ENCODE results near the gene IFT20. TPM values are rescaled to one million over a fixed set of nuclear protein-coding genes. Genes with fewer than 3 reads are reported as not detected.

The IFT20 gene
- total and polyA plus RNA-seq, 2 experiments from 2014 or later, result 49.9 to 75.3 TPM

- Histone ChIP-seq H4K20me1 (ENCODE audit: insufficient read depth, poor library complexity, severe bottlenecking) (no peaks in the 10 kb centered on the region), H2AFZ (no peak overlapping the region), H3K9me2 (replicated peaks; ENCODE audit: insufficient read depth) (no peaks in the 10 kb centered on the region), H3K4me2 (no peak overlapping the region), H3K36me3 (replicated peaks; ENCODE audit: insufficient read depth, low read depth) (no peaks in the 10 kb centered on the region), H3K9me3 (ENCODE audit: low read depth) (no peaks in the 10 kb centered on the region), H3K27me3 (no peaks in the 10 kb centered on the region), H3K4me3 (no peak overlapping the region), H3K79me2 (no peaks in the 10 kb centered on the region), H3K27ac (no peak overlapping the region), H3K4me1 (ENCODE audit: insufficient read depth) (no peaks in the 10 kb centered on the region)
- TF ChIP-seq EZH2phosphoT487 (IDR thresholded peaks at IDR 0.05; ENCODE audit: low read depth, severe bottlenecking, unreplicated experiment) (no peak), EZH2 (IDR thresholded peaks at IDR 0.05; ENCODE audit: borderline replicate concordance) (no peak), CTCF (IDR thresholded peaks at IDR 0.05; ENCODE audit: poor library complexity) (no peak)
- no peak for DNase-seq (ENCODE audit: low spot score)
- WGBS (ENCODE audit: low lambda C conversion rate, missing lambda C conversion rate), result 84% methylated on average over 3 of the region's 3 CpGs
Observed at GRCh38 chr17:28280826-28281225, 54.4 kb downstream of the IFT20 start.

- H3K9me2 ChIP-seq (replicated peaks; ENCODE audit: insufficient read depth), result no peaks in the 10 kb centered on the region
- TF ChIP-seq EZH2phosphoT487 (IDR thresholded peaks at IDR 0.05; ENCODE audit: low read depth, severe bottlenecking, unreplicated experiment) (no peak), EZH2 (IDR thresholded peaks at IDR 0.05; ENCODE audit: borderline replicate concordance) (no peak), CTCF (IDR thresholded peaks at IDR 0.05; ENCODE audit: poor library complexity) (no peak)
- H3K36me3 ChIP-seq (replicated peaks; ENCODE audit: insufficient read depth, low read depth), result no peaks in the 10 kb centered on the region
- no peaks in the 10 kb centered on the region for H4K20me1 ChIP-seq (ENCODE audit: insufficient read depth, poor library complexity, severe bottlenecking)
- H3K79me2 ChIP-seq, result no peaks in the 10 kb centered on the region
- H3K9me3 ChIP-seq (ENCODE audit: low read depth), result no peaks in the 10 kb centered on the region
- no peak overlapping the region for H3K4me3 ChIP-seq
- H3K27me3 ChIP-seq, result no peaks in the 10 kb centered on the region
- no peak overlapping the region for H3K4me2 ChIP-seq
- H3K27ac ChIP-seq, result no peak overlapping the region
- WGBS (ENCODE audit: low lambda C conversion rate, missing lambda C conversion rate), result 88% methylated on average over 6 of the region's 6 CpGs
- no peaks in the 10 kb centered on the region for H3K4me1 ChIP-seq (ENCODE audit: insufficient read depth)
- no peak overlapping the region for H2AFZ ChIP-seq
- DNase-seq (ENCODE audit: low spot score), result no peak
Observed at GRCh38 chr17:28279411-28279810, 55.9 kb downstream of the IFT20 start.

Small RNA genes lying within 50 kb of the gene (microRNA-seq; reads per million reads assigned to microRNA genes)
- 1.3 reads per million for gene MIR4723

Other genes starting within 250 kb of the IFT20 start
- 66.9 and 74.7 TPM in 2 replicates for gene TMEM97, start 16.3 kb downstream of the IFT20 start, total RNA-seq
- gene TMEM97, start 16.3 kb downstream of the IFT20 start, polyA plus RNA-seq, result 63.6 and 69.1 TPM in 2 replicates
- gene TNFAIP1, start 289 bp upstream of the IFT20 start, total RNA-seq, result 25.4 and 37.6 TPM in 2 replicates
- 36.9 and 39.0 TPM in 2 replicates for gene TNFAIP1, start 289 bp upstream of the IFT20 start, polyA plus RNA-seq
- 81.6 and 82.9 TPM in 2 replicates for gene POLDIP2, start 22.1 kb upstream of the IFT20 start, total RNA-seq
- 118 and 122 TPM in 2 replicates for gene POLDIP2, start 22.1 kb upstream of the IFT20 start, polyA plus RNA-seq
- gene SEBOX, start 29.7 kb upstream of the IFT20 start, total RNA-seq, result not detected in 2 replicates
- not detected in 2 replicates for gene SEBOX, start 29.7 kb upstream of the IFT20 start, polyA plus RNA-seq
- gene VTN, start 34.8 kb upstream of the IFT20 start, total RNA-seq, result 1,128 and 1,263 TPM in 2 replicates
- gene VTN, start 34.8 kb upstream of the IFT20 start, polyA plus RNA-seq, result 613 and 763 TPM in 2 replicates
- 12.8 and 19.5 TPM in 2 replicates for gene SARM1, start 36.2 kb upstream of the IFT20 start, total RNA-seq
- 11.0 and 14.5 TPM in 2 replicates for gene SARM1, start 36.2 kb upstream of the IFT20 start, polyA plus RNA-seq
- 41.9 and 54.5 TPM in 2 replicates for gene SLC46A1, start 70.7 kb upstream of the IFT20 start, total RNA-seq
- 34.8 and 43.1 TPM in 2 replicates for gene SLC46A1, start 70.7 kb upstream of the IFT20 start, polyA plus RNA-seq
- gene SLC13A2, start 138.2 kb upstream of the IFT20 start, total RNA-seq, result 1.2 and 2.0 TPM in 2 replicates
- gene SLC13A2, start 138.2 kb upstream of the IFT20 start, polyA plus RNA-seq, result 1.1 and 2.0 TPM in 2 replicates
- gene FOXN1, start 170.9 kb upstream of the IFT20 start, total RNA-seq, result not detected in 2 replicates
- 0.87 TPM in 1 of 2 replicates, not detected in the other for gene FOXN1, start 170.9 kb upstream of the IFT20 start, polyA plus RNA-seq
- gene UNC119, start 217.2 kb upstream of the IFT20 start, total RNA-seq, result 65.2 and 68.1 TPM in 2 replicates
- gene UNC119, start 217.2 kb upstream of the IFT20 start, polyA plus RNA-seq, result 85.5 and 87.6 TPM in 2 replicates
- 39.5 and 59.1 TPM in 2 replicates for gene PIGS, start 236.1 kb upstream of the IFT20 start, total RNA-seq
- 65.4 and 78.2 TPM in 2 replicates for gene PIGS, start 236.1 kb upstream of the IFT20 start, polyA plus RNA-seq
- gene ALDOC, start 241.4 kb upstream of the IFT20 start, total RNA-seq, result 31.8 and 34.5 TPM in 2 replicates
- gene ALDOC, start 241.4 kb upstream of the IFT20 start, polyA plus RNA-seq, result 14.9 and 16.2 TPM in 2 replicates